Activated naive CD4-positive, alpha-beta T cell treated with anti-CD3 and anti-CD28 coated beads, Interleukin-2, amount 50 U/mL, for 24 hours (primary cell): ENCODE results near the gene GALNT6.

ENCODE experiments used
- H3K27ac Mint-ChIP-seq: one replicate; pipeline ENCODE4 v1.8.0; 2021; ENCODE audit warnings: mild to moderate bottlenecking, mixed read lengths
- H3K27me3 Mint-ChIP-seq: one replicate; pipeline ENCODE4 v1.8.0; 2021; ENCODE audit warnings: mixed read lengths
- H3K36me3 Mint-ChIP-seq: one replicate; pipeline ENCODE4 v1.8.0; 2021; ENCODE audit warnings: mixed read lengths
- H3K4me1 Mint-ChIP-seq: one replicate; pipeline ENCODE4 v1.8.0; 2021; ENCODE audit warnings: mixed read lengths
- H3K4me3 Mint-ChIP-seq: one replicate; pipeline ENCODE4 v1.8.0; 2021; ENCODE audit warnings: mild to moderate bottlenecking, mixed read lengths
- H3K9me3 Mint-ChIP-seq: one replicate; pipeline ENCODE4 v1.8.0; 2021; ENCODE audit warnings: mixed read lengths

The GALNT6 gene

DNA sequence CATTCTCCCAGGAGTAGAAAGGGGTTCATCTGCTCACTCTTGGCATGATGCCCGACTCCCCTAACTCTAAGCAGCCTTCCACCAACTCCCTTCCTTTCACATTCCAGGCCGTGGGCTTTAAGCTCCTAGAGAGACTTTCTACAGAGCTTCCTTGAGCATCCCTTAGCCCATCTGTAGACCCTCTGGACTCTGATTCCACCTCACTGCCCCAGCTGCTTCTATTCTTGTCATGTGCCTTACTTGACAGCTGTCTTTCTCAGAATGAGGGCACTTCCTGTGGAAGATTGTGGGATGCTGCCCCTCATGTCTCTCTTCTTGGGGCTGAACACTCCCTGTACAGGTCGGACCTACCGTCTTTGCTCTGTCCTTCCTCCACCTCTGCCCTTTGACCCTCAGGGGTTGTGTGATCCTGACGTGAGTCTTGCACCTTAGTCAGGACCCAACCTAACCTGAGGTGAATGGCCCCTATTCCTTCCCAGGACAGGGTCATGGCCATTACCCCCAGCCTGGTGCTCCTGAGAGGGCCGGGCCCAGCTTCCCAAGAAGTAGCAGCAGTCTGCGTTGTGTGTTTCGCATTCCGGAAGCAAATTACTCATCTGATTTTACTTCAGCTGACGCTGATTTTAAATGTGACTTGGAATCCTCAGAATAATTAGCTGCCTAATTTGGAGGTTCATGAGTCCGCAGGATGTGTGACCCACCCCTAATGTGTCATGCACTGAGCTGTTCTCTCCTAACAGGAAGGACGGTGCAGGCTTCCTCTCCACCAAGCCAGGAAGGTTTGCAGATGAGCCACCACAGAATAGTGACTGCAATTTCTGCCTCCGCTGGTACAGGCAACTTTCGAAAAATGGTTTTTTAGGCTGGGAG is 2.7 kb upstream of the GALNT6 start:
- Mint-ChIP-seq H3K4me3 (peak overlapping the region; percentile 81), H3K27ac (peak overlapping the region; percentile 65), H3K4me1 (peaks cover 62% of the 10 kb centered on the region), H3K27me3 (no peaks in the 10 kb centered on the region), H3K36me3 (no peaks in the 10 kb centered on the region), H3K9me3 (no peaks in the 10 kb centered on the region)

DNA sequence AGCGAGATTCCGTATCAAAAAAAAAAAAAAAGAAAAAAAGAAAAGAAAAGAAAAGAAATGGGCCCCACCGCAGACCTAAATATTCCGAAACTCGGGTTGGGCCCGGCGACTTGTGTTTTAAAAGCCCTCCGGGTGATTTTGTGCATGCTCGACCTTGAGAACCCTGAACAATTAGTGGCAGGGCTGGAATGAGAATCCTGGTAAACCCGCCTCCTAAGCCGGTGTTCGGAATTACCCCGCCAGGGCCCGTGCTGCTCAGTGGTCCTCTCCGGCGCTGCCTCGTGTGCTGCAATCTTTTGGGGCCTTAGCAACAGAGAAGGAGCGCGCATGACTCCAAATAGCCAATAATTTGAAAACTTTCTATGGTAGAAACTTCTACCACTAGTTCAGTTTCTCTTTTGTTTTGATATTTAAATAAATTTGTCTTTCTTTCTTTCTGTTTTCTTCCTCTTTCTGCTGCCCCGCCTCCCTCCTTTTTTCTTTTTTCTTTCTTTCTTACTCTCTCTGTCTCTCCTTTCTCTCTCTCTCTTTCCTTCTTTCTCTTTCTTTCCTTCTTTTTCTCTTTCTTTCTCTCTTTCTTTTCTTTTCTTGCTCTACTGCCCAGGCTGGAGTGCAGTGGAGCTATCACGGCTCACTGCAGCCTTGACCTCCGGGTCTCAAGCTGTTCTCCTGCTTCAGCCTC is 1.5 kb upstream of the GALNT6 start:
- no peaks in the 10 kb centered on the region for H3K9me3 Mint-ChIP-seq
- peak overlapping the region; percentile 62 for H3K27ac Mint-ChIP-seq
- H3K27me3 Mint-ChIP-seq: no peaks in the 10 kb centered on the region
- peak overlapping the region; percentile 81 for H3K4me3 Mint-ChIP-seq
- peaks cover 72% of the 10 kb centered on the region for H3K4me1 Mint-ChIP-seq
- no peaks in the 10 kb centered on the region for H3K36me3 Mint-ChIP-seq

DNA sequence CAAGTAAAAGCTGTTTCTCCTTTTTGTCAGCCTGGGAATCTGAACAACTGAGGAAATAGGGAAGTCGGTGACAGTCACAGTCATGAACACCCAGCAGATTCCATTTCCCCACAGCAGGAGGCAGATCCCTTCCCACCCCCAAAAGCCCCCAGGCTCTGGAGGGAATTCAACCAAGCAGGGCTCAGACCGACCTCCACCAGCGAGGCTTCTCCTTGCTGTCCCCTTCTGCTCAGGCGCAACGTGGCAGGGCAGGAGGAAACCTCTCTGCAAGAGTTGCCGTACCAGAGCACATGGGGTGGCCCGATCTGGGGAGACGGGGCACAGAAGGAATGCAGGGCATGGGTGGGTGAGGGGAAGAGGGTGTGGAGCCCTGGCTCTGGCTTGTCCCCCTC is 319 bp downstream of the GALNT6 start:
- Mint-ChIP-seq H3K4me1 (peaks cover 79% of the 10 kb centered on the region), H3K27me3 (no peaks in the 10 kb centered on the region), H3K4me3 (peak overlapping the region; percentile 91), H3K36me3 (no peaks in the 10 kb centered on the region), H3K9me3 (no peaks in the 10 kb centered on the region), H3K27ac (peak overlapping the region; percentile 74)

DNA sequence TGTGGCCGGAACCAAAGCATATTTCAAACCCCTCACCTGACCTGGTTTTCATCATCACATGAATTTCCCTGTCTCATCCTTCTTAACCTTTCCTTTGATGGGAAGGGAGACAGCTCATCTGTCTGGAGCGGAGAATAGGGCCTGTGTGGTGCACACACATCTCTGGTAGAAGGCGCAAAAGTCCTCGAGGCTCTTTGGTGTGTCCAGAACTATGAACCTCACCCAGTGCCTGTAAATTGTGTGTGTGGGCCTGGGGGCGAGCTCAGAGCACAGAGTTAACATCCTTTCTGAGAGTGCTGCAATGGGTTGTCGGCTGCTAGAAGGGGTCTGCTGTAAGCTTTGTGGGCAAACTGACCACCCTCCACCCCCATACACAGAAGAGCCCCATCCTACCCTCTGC is 749 bp downstream of the GALNT6 start:
- peaks cover 75% of the 10 kb centered on the region for H3K4me1 Mint-ChIP-seq

DNA sequence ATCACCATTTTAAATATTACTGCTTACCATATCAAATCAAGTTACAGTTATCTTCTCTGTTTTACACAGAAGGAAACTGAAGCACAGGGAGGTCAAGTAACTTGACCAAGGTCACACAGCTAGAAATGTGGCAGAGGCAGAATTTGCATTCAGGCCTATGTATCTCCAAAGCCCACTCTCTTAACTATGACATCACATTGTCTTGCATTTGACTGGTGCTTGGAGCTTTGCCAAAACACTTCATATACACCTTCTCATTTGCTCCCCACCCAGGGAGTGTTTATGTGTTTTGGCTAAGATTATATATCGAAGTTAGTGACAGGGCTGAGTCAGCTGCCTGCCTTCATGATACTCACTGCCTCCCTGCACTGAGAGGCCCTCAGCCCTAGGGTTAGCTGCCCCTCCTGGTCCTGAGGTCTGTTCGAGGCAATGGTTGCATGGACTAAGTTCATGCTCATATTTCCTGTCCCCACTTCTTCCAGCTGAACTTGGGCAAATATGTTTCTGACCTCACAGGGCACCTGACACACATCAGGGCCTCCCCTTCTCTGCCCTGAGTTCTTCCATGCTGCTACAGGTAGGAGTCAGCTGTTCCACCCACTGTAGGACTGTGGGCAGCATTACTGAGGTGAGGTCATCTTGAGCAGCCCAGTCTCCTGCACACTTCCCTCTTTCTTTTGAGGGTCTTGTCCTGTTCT is 1.8 kb downstream of the GALNT6 start:
- H3K27ac Mint-ChIP-seq: no peak overlapping the region
- H3K4me3 Mint-ChIP-seq: peak overlapping the region; percentile 11
- H3K36me3 Mint-ChIP-seq: no peaks in the 10 kb centered on the region
- no peaks in the 10 kb centered on the region for H3K9me3 Mint-ChIP-seq
- H3K27me3 Mint-ChIP-seq: no peaks in the 10 kb centered on the region
- H3K4me1 Mint-ChIP-seq: peaks cover 64% of the 10 kb centered on the region

More for the DNA sequence above, 749 bp downstream of the GALNT6 start:
- Mint-ChIP-seq H3K27ac (peak overlapping the region; percentile 68), H3K27me3 (no peaks in the 10 kb centered on the region), H3K36me3 (no peaks in the 10 kb centered on the region), H3K4me3 (peak overlapping the region; percentile 91), H3K9me3 (no peaks in the 10 kb centered on the region)

DNA sequence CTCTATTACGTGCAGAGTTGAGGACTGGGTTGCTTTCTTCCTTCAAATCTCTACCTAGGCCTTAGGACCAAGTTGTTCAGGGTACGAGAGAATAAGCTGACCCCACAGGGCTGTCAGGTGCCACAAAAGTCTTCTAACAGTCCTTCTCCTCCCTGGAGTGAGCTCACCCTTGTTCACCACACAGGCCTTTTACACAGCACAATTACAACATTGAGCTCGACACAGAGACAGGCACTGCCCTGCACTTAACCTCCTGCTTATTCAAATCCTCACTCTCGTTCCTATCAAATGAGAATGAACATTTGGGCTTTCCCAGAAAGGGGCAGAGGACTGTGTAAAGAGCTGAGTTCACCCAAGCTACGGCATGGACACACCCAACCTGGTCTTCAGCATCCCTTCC is 2.4 kb downstream of the GALNT6 start:
- Mint-ChIP-seq H3K4me3 (no peak overlapping the region), H3K36me3 (no peaks in the 10 kb centered on the region), H3K27ac (no peak overlapping the region), H3K4me1 (peaks cover 64% of the 10 kb centered on the region), H3K27me3 (no peaks in the 10 kb centered on the region), H3K9me3 (no peaks in the 10 kb centered on the region)

DNA sequence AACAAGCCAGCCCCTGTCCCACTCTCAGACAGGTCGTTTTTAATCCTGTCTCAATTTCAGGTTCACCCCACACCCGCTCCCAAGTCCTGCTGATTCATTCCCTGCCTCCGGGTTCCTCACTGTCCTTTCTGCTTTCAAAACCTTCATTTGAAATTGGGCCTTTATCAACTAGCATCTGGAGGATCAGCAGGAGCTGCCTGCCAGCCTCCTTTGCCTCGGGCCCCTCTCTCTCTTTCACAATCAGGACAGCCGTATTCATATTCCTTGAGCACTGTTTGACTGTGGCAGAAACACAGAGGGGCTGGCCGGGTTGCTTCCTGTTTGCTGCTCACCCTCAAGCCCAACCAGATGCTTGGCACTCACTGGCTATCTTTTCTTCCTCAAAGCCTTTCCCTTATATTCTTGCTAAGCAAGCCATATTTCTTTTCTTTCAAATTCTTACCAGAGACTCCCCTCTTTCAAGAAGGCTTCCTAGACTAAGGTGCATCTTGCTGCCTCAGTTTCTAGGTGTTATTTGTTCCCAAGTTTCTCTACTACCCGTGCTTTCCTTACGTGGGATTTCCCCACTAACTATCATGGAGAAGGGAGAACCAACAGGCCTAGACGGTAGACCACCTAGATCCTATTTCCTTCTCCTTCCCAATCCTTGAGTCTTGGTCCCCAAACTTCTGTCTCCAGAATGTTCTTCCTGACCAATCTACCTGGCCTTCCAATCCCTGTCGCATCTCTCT is 3.0 kb downstream of the GALNT6 start:
- Mint-ChIP-seq H3K27ac (no peak overlapping the region), H3K4me1 (peaks cover 64% of the 10 kb centered on the region), H3K9me3 (no peaks in the 10 kb centered on the region), H3K36me3 (no peaks in the 10 kb centered on the region), H3K27me3 (no peaks in the 10 kb centered on the region), H3K4me3 (no peak overlapping the region)

DNA sequence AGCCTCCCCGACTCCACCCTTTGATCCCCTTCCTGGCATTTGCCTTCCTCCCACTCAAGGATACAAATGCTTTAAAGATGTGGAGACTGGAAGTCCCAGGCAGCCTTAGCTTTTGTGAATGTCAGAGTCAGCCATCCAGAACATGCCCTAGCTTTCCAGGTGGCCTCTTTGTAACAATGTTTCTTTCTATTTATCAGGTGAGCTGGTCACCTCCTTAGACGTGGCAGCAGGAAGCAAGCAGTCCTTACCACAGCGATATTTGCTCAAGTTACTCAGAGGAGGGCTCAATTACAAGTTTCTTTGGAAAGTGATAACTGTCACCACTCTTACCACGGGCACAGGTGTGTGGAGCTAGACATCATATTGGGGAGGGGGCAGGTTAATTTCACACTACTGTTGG is 4.9 kb downstream of the GALNT6 start:
- Mint-ChIP-seq H3K27ac (no peak overlapping the region), H3K4me1 (peaks cover 73% of the 10 kb centered on the region), H3K4me3 (no peak overlapping the region), H3K27me3 (no peaks in the 10 kb centered on the region), H3K9me3 (no peaks in the 10 kb centered on the region), H3K36me3 (no peaks in the 10 kb centered on the region)

DNA sequence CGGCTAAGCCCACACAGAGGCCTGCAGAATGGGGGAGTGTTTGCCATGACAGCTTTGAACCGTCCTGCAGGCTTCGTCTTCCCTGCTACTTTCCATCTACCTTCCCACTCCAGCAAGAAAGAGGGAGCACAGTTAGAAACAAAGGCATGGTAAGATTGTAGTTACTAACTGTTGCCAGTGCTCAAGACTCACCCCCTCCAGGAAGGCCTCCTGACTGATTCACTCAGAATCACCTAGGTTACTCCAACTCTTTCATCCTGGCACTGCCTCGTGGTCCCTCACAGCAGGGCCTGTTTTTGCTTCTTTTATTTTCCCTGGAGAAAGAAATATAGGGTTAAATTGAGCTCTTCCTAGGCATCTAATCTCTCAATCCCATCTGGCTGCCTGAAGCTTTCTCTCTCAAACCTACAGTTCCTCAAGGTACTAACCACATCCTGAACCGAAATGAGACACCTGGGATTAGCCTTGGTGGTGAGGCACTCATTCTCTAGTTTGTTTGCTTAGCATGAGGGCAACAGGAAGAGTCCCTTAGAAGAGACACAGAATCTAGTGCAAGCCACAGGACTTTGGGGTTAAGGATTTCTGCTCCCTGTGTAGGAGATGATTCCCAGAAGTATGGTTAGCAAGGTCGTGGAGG is 7.8 kb downstream of the GALNT6 start:
- H3K4me3 Mint-ChIP-seq: no peak overlapping the region
- no peaks in the 10 kb centered on the region for H3K9me3 Mint-ChIP-seq
- H3K36me3 Mint-ChIP-seq: peaks cover 8% of the 10 kb centered on the region
- peaks cover 45% of the 10 kb centered on the region for H3K4me1 Mint-ChIP-seq
- H3K27ac Mint-ChIP-seq: no peak overlapping the region
- H3K27me3 Mint-ChIP-seq: no peaks in the 10 kb centered on the region

DNA sequence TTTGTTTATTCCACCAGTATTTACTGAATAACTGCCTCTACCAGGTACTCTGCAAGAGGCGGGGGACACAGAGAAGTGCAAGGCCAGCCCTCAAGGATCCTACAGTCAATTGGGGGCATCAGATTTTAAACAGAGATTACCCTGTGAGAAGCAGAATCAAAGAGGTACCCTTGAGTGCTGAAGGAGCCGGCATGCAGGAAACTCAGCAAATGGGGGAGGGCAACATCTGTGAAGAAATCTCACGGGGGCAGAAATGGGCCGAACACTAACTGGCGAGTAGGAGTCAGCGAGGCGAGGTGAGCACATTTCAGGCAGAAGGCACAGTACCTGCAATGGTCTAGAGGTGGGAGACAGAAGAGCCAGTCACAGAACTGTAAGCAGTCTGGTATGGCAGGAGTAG is 9.0 kb downstream of the GALNT6 start:
- H3K36me3 Mint-ChIP-seq: peaks cover 16% of the 10 kb centered on the region
- H3K9me3 Mint-ChIP-seq: no peaks in the 10 kb centered on the region
- no peaks in the 10 kb centered on the region for H3K27me3 Mint-ChIP-seq
- no peak overlapping the region for H3K27ac Mint-ChIP-seq
- peak overlapping the region; percentile 11 for H3K4me3 Mint-ChIP-seq
- H3K4me1 Mint-ChIP-seq: peaks cover 36% of the 10 kb centered on the region

DNA sequence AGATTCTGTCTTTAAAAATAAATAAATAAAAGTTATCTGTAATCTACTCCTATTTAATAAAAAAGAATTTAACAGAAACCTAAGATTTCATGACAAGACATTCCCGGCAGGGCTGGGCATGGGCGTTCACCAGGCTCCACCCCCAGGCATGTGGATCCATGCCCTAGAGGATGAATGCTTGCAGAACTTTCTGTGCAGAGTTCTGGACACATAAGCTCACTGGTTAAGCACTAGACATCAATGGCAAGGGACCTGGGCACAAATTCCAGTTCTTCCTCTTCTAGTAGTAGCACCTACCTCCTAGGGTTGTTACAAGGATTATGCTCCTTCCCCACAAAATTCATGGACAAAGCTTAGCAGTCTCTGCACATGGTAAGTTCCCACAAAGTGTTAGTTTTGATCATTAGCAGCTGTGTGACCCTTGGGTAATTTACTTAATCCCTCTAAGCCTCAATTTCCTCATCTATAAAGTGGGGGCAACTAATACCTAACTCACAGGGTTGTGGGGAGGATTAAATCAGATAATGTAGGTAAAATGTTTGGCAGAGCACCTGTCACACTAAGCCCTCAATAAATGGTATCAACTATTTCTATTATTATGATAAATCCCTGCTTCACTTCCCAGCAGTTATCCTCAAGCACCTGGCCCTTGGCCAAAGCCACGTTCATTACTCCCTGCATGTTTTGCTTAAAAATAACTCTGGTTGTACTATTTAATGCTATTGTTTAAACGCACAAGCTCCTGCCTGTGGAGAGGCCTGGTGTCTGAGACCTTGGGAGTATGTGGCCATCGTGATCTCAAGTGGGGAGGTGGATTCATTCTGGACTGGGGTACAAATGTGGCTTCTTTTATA is 9.8 kb downstream of the GALNT6 start:
- Mint-ChIP-seq H3K4me1 (peaks cover 32% of the 10 kb centered on the region), H3K4me3 (no peak overlapping the region), H3K36me3 (peaks cover 16% of the 10 kb centered on the region), H3K27me3 (no peaks in the 10 kb centered on the region), H3K9me3 (no peaks in the 10 kb centered on the region), H3K27ac (no peak overlapping the region)

DNA sequence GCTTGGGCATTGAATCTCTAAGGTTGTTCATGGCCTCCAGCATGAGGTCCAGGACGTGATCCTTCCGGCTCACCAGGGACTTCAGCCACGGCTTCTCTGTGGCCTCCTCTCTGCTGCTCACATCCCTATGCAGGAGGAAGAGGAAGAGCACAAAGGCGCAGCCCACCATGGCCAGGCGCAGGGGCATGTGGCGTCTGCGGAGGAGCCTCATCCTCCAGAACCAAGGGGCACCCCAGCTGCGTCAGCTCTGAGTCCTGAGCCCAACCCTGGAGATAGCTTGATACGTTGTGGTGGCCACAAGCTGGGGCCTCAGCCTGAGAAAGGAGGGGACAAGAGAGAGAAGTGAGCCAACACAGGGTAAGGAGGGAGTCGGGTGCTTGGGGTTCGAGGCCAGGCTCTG is 11.6 kb downstream of the GALNT6 start:
- Mint-ChIP-seq H3K4me3 (no peak overlapping the region), H3K36me3 (peaks cover 22% of the 10 kb centered on the region)

DNA sequence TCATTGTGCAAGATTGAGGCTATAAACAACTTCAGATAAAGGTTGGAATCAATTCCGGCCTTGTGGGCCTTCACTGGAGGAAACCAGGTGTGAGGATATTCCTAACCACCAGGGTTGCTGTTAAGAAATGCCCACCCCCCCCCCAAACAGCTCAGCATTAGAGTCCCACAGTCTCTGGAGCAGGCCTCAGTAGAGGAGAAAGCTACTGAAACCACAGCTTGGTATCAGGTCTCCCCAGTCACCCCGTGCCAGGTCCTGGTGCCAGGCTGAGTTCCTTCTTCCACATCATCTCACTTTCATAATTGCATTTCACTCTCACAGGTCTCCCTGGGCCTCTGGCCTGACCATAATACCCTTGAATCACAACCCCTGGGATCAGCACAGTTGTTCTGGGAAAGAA is 12.5 kb downstream of the GALNT6 start:
- no peak overlapping the region for H3K27ac Mint-ChIP-seq
- H3K4me1 Mint-ChIP-seq: peaks cover 32% of the 10 kb centered on the region
- no peak overlapping the region for H3K4me3 Mint-ChIP-seq
- H3K36me3 Mint-ChIP-seq: peaks cover 22% of the 10 kb centered on the region
- H3K9me3 Mint-ChIP-seq: no peaks in the 10 kb centered on the region
- no peaks in the 10 kb centered on the region for H3K27me3 Mint-ChIP-seq

More for the DNA sequence above, 11.6 kb downstream of the GALNT6 start:
- Mint-ChIP-seq H3K27me3 (no peaks in the 10 kb centered on the region), H3K4me1 (peaks cover 36% of the 10 kb centered on the region), H3K27ac (no peak overlapping the region), H3K9me3 (no peaks in the 10 kb centered on the region)
